HCT116 (cell line): Measurements from ENCODE around the gene PEAK1. TPM values are rescaled to one million over a fixed set of nuclear protein-coding genes. Genes with fewer than 3 reads are reported as not detected.

Source experiments
- ATAC-seq: fragments of 200-7000 bp; cut with Tn5 transposase; 2 replicates; pipeline ENCODE4 v1.9.1; 2020; ENCODE audit warnings: mild to moderate bottlenecking, moderate library complexity
- BruUV-seq: library from RNA; stranded (reverse); fragments of 400-500 nt; replicated peaks from 2 replicates; lab custom pipeline; 2021; lab: Mats Ljungman, UMichigan
- CTCF ChIA-PET: fragments of 300-600 bp; sonication (Branson Sonifier 250); formaldehyde crosslinking; loops from one replicate; lab custom pipeline; 2021; ENCODE audit warnings: antibody characterized with exemption; lab: Charles Lee
- POLR2A ChIA-PET: fragments of 300-600, 350-600 bp; sonication (Branson Sonifier 250); formaldehyde crosslinking; loops from one replicate; lab custom pipeline; 2021; ENCODE audit warnings: antibody characterized with exemption; lab: Charles Lee
- RAD21 ChIA-PET, 2 experiments: fragments of 300-600 bp; sonication (Branson Sonifier 250); formaldehyde crosslinking; loops; one replicate each; lab custom pipeline; 2023; ENCODE audit warnings: low total read pairs in 2 of 2; ENCODE audit not compliant: uncharacterized antibody in 2 of 2, unreplicated experiment in 2 of 2, low non-redundant PET in 1 of 2; lab: Charles Lee
- DNase-seq: peaks from one replicate; pipeline ENCODE4 v3.0.0-alpha.2; 2010; ENCODE audit warnings: low read depth, low spot score
- H2AFZ ChIP-seq: fragments of 200-600 bp; shearing (Covaris generic), sonication (generic); 2 replicates; pipeline ENCODE4 v1.6.1; 2017; ENCODE audit warnings: low read depth, mixed run types, mixed read lengths, antibody characterized with exemption, low read length; ENCODE audit not compliant: poor library complexity, severe bottlenecking
- H3K27ac ChIP-seq: 2 replicates; pipeline ENCODE4 v1.5.1; 2012; ENCODE audit warnings: low read depth, low read length
- H3K27me3 ChIP-seq: fragments of 200-600 bp; sonication (generic); 2 replicates; pipeline ENCODE4 v1.6.1; 2016; ENCODE audit warnings: mixed run types, low read length, mixed read lengths; ENCODE audit not compliant: insufficient read depth
- H3K36me3 ChIP-seq, 2 experiments: fragments of 200-500 bp in 1 of 2; fragments of 200-600 bp in 1 of 2; sonication (Bioruptor generic) in 1 of 2; sonication (generic) in 1 of 2; 2 replicates each; pipeline versions ENCODE4 v1.5.1 to v1.6.1; 2014 to 2016; ENCODE audit warnings: low read length in 2 of 2, inconsistent platforms in 1 of 2, mixed read lengths in 1 of 2, mixed run types in 1 of 2; ENCODE audit not compliant: insufficient read depth in 2 of 2, control insufficient read depth in 1 of 2
- H3K4me1 ChIP-seq, 2 experiments: fragments of 200-600 bp in 1 of 2; sonication (generic) in 1 of 2; 2 replicates each; pipeline versions ENCODE4 v1.5.1 to v1.6.1; 2012 to 2017; ENCODE audit warnings: low read length in 2 of 2, inconsistent platforms in 1 of 2, mild to moderate bottlenecking in 1 of 2, mixed read lengths in 1 of 2, mixed run types in 1 of 2, moderate library complexity in 1 of 2; ENCODE audit not compliant: insufficient read depth in 2 of 2, control insufficient read depth in 1 of 2
- H3K4me2 ChIP-seq: fragments of 200-600 bp; sonication (generic); 2 replicates; pipeline ENCODE4 v1.6.1; 2017; ENCODE audit warnings: mixed run types, low read length, mixed read lengths
- H3K4me3 ChIP-seq, 2 experiments: fragments of 200-600 bp in 1 of 2; sonication (generic) in 1 of 2; replicated peaks in 1 of 2; 2 replicates each; pipeline ENCODE4 v1.5.1; 2011 to 2016; ENCODE audit warnings: low read length in 2 of 2, control low read depth in 1 of 2, low read depth in 1 of 2, mild to moderate bottlenecking in 1 of 2, mixed read lengths in 1 of 2, mixed run types in 1 of 2
- H3K79me2 ChIP-seq: fragments of 200-600 bp; sonication (generic); 2 replicates; pipeline ENCODE4 v1.6.1; 2017; ENCODE audit warnings: mild to moderate bottlenecking, mixed run types, low read length, moderate library complexity, mixed read lengths; ENCODE audit not compliant: insufficient read depth
- H3K9ac ChIP-seq: fragments of 200-600 bp; sonication (generic); 2 replicates; pipeline ENCODE4 v1.6.1; 2016; ENCODE audit warnings: low read length, mixed read lengths
- H3K9me2 ChIP-seq: fragments of 200-600 bp; sonication (generic), shearing (Covaris generic); 2 replicates; pipeline ENCODE4 v1.6.1; 2017; ENCODE audit warnings: mixed run types, mild to moderate bottlenecking, moderate library complexity; ENCODE audit not compliant: insufficient read depth
- H3K9me3 ChIP-seq, 2 experiments: fragments of 200-500 bp in 1 of 2; fragments of 200-600 bp in 1 of 2; sonication (Bioruptor generic) in 1 of 2; sonication (generic) in 1 of 2; 2 replicates each; pipeline ENCODE4 v1.6.1; 2014 to 2017; ENCODE audit warnings: low read length in 2 of 2, mixed read lengths in 2 of 2, inconsistent platforms in 1 of 2, low read depth in 1 of 2, mild to moderate bottlenecking in 1 of 2, mixed run types in 1 of 2, moderate library complexity in 1 of 2; ENCODE audit not compliant: control insufficient read depth in 1 of 2, insufficient read depth in 1 of 2
- H4K20me1 ChIP-seq: fragments of 200-600 bp; sonication (generic), shearing (Covaris generic); 2 replicates; pipeline ENCODE4 v1.6.1; 2017; ENCODE audit warnings: mixed run types, mild to moderate bottlenecking, moderate library complexity; ENCODE audit not compliant: insufficient read depth
- ATF3 ChIP-seq: IDR thresholded peaks from 2 replicates; pipeline ENCODE4 v1.6.1; 2012
- CBX3 ChIP-seq: IDR thresholded peaks from 2 replicates; pipeline ENCODE4 v1.6.1; 2012; ENCODE audit warnings: low read depth
- EGR1 ChIP-seq: IDR thresholded peaks from 2 replicates; pipeline ENCODE4 v1.6.1; 2012; ENCODE audit warnings: low read depth
- EZH2 ChIP-seq: fragments of 200-600 bp; sonication (generic); IDR thresholded peaks from 2 replicates; pipeline ENCODE4 v1.6.1; 2017; ENCODE audit warnings: antibody characterized with exemption, mixed run types
- EZH2phosphoT487 ChIP-seq: fragments of 200-600 bp; IDR thresholded peaks from 2 replicates; pipeline ENCODE4 v1.6.1; 2018; ENCODE audit warnings: antibody characterized with exemption, borderline replicate concordance
- FOSL1 ChIP-seq: IDR thresholded peaks from 2 replicates; pipeline ENCODE4 v1.6.1; 2012; ENCODE audit warnings: low read depth
- POLR2AphosphoS5 ChIP-seq: IDR thresholded peaks from 2 replicates; pipeline ENCODE4 v1.6.1; 2011; ENCODE audit warnings: mild to moderate bottlenecking, low read depth, low read length, moderate library complexity
- REST ChIP-seq: IDR thresholded peaks from 2 replicates; pipeline ENCODE4 v1.6.1; 2012; ENCODE audit warnings: low read depth
- SIN3A ChIP-seq: IDR thresholded peaks from 2 replicates; pipeline ENCODE4 v1.6.1; 2012; ENCODE audit warnings: low read depth
- SP1 ChIP-seq: IDR thresholded peaks from 2 replicates; pipeline ENCODE4 v1.6.1; 2012; ENCODE audit warnings: low read depth
- SRF ChIP-seq: IDR thresholded peaks from 2 replicates; pipeline ENCODE4 v1.6.1; 2012; ENCODE audit warnings: low read depth
- TCF7L2 ChIP-seq: IDR thresholded peaks from 2 replicates; pipeline ENCODE4 v1.7.0; 2011; ENCODE audit warnings: borderline replicate concordance, inconsistent platforms; ENCODE audit not compliant: insufficient read depth, insufficient read length; ENCODE audit errors: extremely low read depth
- YY1 ChIP-seq: IDR thresholded peaks from 2 replicates; pipeline ENCODE4 v1.6.1; 2011; ENCODE audit warnings: low read length, low read depth, moderate library complexity, mild to moderate bottlenecking; ENCODE audit not compliant: insufficient replicate concordance; ENCODE audit errors: extremely low read depth
- ZNF274 ChIP-seq: fragments of 200-500 bp; sonication (Bioruptor generic); IDR thresholded peaks from 2 replicates; pipeline ENCODE4 v1.6.1; 2014; ENCODE audit warnings: mild to moderate bottlenecking, low read depth, low read length, inconsistent platforms
- intact Hi-C: fragments of 100-400 bp; cut with micrococcal nuclease; formaldehyde crosslinking; loops from 2 replicates; pipeline ENCODE4 v1.10.0; 2022
- total RNA-seq: library from RNA; stranded (reverse); gene quantifications from one replicate; pipeline ENCODE4 v1.2.1, GENCODE V29; 2021; ENCODE audit not compliant: unreplicated experiment
- TF ChIP-seq, protein P1 (sequence below), 3 experiments: fragments of 200-600 bp in 1 of 3; sonication (generic) in 1 of 3; IDR thresholded peaks in 2 of 3; conservative IDR thresholded peaks in 1 of 3; 2 replicates each; pipeline ENCODE4 v1.5.1; 2012 to 2017; ENCODE audit warnings: low read depth in 2 of 3, low read length in 2 of 3, antibody characterized with exemption in 1 of 3, borderline replicate concordance in 1 of 3, control low read depth in 1 of 3, mild to moderate bottlenecking in 1 of 3, mixed read lengths in 1 of 3, mixed run types in 1 of 3, moderate library complexity in 1 of 3; ENCODE audit not compliant: insufficient read depth in 1 of 3
- TF ChIP-seq, protein P2 (sequence below): IDR thresholded peaks from 2 replicates; pipeline ENCODE4 v1.6.1; 2011; ENCODE audit warnings: mild to moderate bottlenecking, low read length, moderate library complexity; ENCODE audit not compliant: insufficient replicate concordance; ENCODE audit errors: extremely low read depth
- TF ChIP-seq, protein P3 (sequence below): IDR thresholded peaks from 2 replicates; pipeline ENCODE4 v1.6.1; 2012

The PEAK1 gene
- total RNA-seq, 1 experiment from 2014 or later: 23.4 TPM

GRCh38 chr15:77208241-77208640 lies 211.7 kb downstream of the PEAK1 start:
- H3K9ac ChIP-seq: no peak overlapping the region
- BruUV-seq: no TSS peak
- CTCF ChIA-PET: no interaction called here
- no peak overlapping the region for H2AFZ ChIP-seq
- ATAC-seq (no peak), DNase-seq (no peak)
- TF ChIP-seq EGR1: no peak
- no peak for TF ChIP-seq ATF3
- no peak for TF ChIP-seq CBX3
- TF ChIP-seq, protein P1, sequence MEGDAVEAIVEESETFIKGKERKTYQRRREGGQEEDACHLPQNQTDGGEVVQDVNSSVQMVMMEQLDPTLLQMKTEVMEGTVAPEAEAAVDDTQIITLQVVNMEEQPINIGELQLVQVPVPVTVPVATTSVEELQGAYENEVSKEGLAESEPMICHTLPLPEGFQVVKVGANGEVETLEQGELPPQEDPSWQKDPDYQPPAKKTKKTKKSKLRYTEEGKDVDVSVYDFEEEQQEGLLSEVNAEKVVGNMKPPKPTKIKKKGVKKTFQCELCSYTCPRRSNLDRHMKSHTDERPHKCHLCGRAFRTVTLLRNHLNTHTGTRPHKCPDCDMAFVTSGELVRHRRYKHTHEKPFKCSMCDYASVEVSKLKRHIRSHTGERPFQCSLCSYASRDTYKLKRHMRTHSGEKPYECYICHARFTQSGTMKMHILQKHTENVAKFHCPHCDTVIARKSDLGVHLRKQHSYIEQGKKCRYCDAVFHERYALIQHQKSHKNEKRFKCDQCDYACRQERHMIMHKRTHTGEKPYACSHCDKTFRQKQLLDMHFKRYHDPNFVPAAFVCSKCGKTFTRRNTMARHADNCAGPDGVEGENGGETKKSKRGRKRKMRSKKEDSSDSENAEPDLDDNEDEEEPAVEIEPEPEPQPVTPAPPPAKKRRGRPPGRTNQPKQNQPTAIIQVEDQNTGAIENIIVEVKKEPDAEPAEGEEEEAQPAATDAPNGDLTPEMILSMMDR (IDR thresholded peaks at IDR 0.05 in 2 of 3, conservative IDR thresholded peaks at IDR 0.05 in 1 of 3; ENCODE audit: borderline replicate concordance in 1 of 3, insufficient read depth in 1 of 3, low read depth in 2 of 3, low read length in 2 of 3): no peak
- no peak for TF ChIP-seq ZNF274
- TF ChIP-seq, protein P2, sequence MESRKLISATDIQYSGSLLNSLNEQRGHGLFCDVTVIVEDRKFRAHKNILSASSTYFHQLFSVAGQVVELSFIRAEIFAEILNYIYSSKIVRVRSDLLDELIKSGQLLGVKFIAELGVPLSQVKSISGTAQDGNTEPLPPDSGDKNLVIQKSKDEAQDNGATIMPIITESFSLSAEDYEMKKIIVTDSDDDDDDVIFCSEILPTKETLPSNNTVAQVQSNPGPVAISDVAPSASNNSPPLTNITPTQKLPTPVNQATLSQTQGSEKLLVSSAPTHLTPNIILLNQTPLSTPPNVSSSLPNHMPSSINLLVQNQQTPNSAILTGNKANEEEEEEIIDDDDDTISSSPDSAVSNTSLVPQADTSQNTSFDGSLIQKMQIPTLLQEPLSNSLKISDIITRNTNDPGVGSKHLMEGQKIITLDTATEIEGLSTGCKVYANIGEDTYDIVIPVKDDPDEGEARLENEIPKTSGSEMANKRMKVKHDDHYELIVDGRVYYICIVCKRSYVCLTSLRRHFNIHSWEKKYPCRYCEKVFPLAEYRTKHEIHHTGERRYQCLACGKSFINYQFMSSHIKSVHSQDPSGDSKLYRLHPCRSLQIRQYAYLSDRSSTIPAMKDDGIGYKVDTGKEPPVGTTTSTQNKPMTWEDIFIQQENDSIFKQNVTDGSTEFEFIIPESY: no peak
- no peak for TF ChIP-seq EZH2phosphoT487
- TF ChIP-seq POLR2AphosphoS5: no peak
- TF ChIP-seq, protein P3, sequence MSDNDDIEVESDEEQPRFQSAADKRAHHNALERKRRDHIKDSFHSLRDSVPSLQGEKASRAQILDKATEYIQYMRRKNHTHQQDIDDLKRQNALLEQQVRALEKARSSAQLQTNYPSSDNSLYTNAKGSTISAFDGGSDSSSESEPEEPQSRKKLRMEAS: no peak
- TF ChIP-seq SP1: no peak
- no peak for TF ChIP-seq TCF7L2
- no peak for TF ChIP-seq SRF
- TF ChIP-seq REST: no peak
- TF ChIP-seq YY1: no peak
- no peak for TF ChIP-seq SIN3A
- no peak for TF ChIP-seq FOSL1
- no peak for TF ChIP-seq EZH2
- no peaks in the 10 kb centered on the region for H3K36me3 ChIP-seq
- H3K27ac ChIP-seq: no peak overlapping the region
- no peaks in the 10 kb centered on the region for H4K20me1 ChIP-seq
- no peaks in the 10 kb centered on the region for H3K79me2 ChIP-seq
- no peaks in the 10 kb centered on the region for H3K9me2 ChIP-seq
- H3K4me3 ChIP-seq: no peak overlapping the region
- no peaks in the 10 kb centered on the region for H3K27me3 ChIP-seq
- no peak overlapping the region for H3K4me2 ChIP-seq
- intact Hi-C loops: no loop called here
- POLR2A ChIA-PET: no interaction called here
- no peaks in the 10 kb centered on the region for H3K4me1 ChIP-seq
- H3K9me3 ChIP-seq: no peaks in the 10 kb centered on the region
- RAD21 ChIA-PET: no interaction called here
